Karpas-422 (cell line): ENCODE measurements around the gene NPPC. TPM values are rescaled to one million over a fixed set of nuclear protein-coding genes. Genes with fewer than 3 reads are reported as not detected.

Source experiments
- DNase-seq: peaks from one replicate; pipeline ENCODE4 v3.0.0-alpha.2; 2015
- H2AFZ ChIP-seq: fragments of 200-600 bp; sonication (generic); 2 replicates; pipeline ENCODE4 v1.6.1; 2014; ENCODE audit warnings: antibody characterized with exemption, low read length, mixed read lengths
- H3K27ac ChIP-seq: fragments of 200-600 bp; sonication (generic); 2 replicates; pipeline ENCODE4 v1.5.1; 2014; ENCODE audit warnings: mild to moderate bottlenecking, low read length, moderate library complexity
- H3K27me3 ChIP-seq: fragments of 200-600 bp; sonication (generic); 2 replicates; pipeline ENCODE4 v1.6.1; 2014; ENCODE audit warnings: low read length, mixed read lengths
- H3K36me3 ChIP-seq: fragments of 200-600 bp; sonication (generic); 2 replicates; pipeline ENCODE4 v1.6.1; 2014; ENCODE audit warnings: low read length, mixed read lengths; ENCODE audit not compliant: insufficient read depth
- H3K4me1 ChIP-seq: fragments of 200-600 bp; sonication (generic); 2 replicates; pipeline ENCODE4 v1.6.1; 2014; ENCODE audit warnings: mild to moderate bottlenecking, low read length, mixed read lengths
- H3K4me2 ChIP-seq: fragments of 200-600 bp; sonication (generic); 2 replicates; pipeline ENCODE4 v1.6.1; 2014; ENCODE audit warnings: low read length, low read depth, mild to moderate bottlenecking; ENCODE audit not compliant: poor library complexity, severe bottlenecking
- H3K4me3 ChIP-seq: fragments of 200-600 bp; sonication (generic); 2 replicates; pipeline ENCODE4 v1.5.1; 2014; ENCODE audit warnings: mild to moderate bottlenecking, antibody characterized with exemption, low read length, mixed read lengths
- H3K79me2 ChIP-seq: fragments of 200-600 bp; sonication (generic); 2 replicates; pipeline ENCODE4 v1.6.1; 2014; ENCODE audit warnings: mild to moderate bottlenecking, low read length, mixed read lengths
- H3K9ac ChIP-seq: fragments of 200-600 bp; sonication (generic); 2 replicates; pipeline ENCODE4 v1.6.0; 2014; ENCODE audit warnings: low read length
- H3K9me2 ChIP-seq: fragments of 200-600 bp; sonication (generic), shearing (Covaris generic); replicated peaks from 2 replicates; pipeline ENCODE4 v1.6.0; 2014; ENCODE audit warnings: mild to moderate bottlenecking, low read length, moderate library complexity; ENCODE audit not compliant: insufficient read depth
- H3K9me3 ChIP-seq: fragments of 300-700, 200-600 bp; sonication (generic); 2 replicates; pipeline ENCODE4 v1.6.1; 2014; ENCODE audit warnings: low read length, mixed read lengths
- H4K20me1 ChIP-seq: fragments of 200-600 bp; sonication (generic); 2 replicates; pipeline ENCODE4 v1.6.1; 2014; ENCODE audit warnings: mild to moderate bottlenecking, antibody characterized with exemption, low read length, low read depth; ENCODE audit not compliant: insufficient read depth
- total RNA-seq: library from RNA; depleted of rRNA; stranded (reverse); fragments of >200 nt; shearing (Covaris generic); gene quantifications from 2 replicates; pipeline ENCODE4 v1.2.3, GENCODE V29; 2014; ENCODE audit warnings: low replicate concordance

The NPPC gene
- total RNA-seq, 1 experiment from 2014 or later: not detected

- no peaks in the 10 kb centered on the region for H3K27me3 ChIP-seq
- no peak overlapping the region for H3K27ac ChIP-seq
- no peak overlapping the region for H3K9ac ChIP-seq
- DNase-seq: no peak
- H3K9me3 ChIP-seq: no peaks in the 10 kb centered on the region
- H2AFZ ChIP-seq: no peak overlapping the region
- no peaks in the 10 kb centered on the region for H3K36me3 ChIP-seq
- H3K9me2 ChIP-seq: no peaks in the 10 kb centered on the region
- peaks cover 3% of the 10 kb centered on the region; the same call in 1 of the 2 replicates for H3K4me1 ChIP-seq
- H4K20me1 ChIP-seq: no peaks in the 10 kb centered on the region
- no peak overlapping the region for H3K4me3 ChIP-seq
- no peak overlapping the region for H3K4me2 ChIP-seq
- no peaks in the 10 kb centered on the region for H3K79me2 ChIP-seq
Observed at GRCh38 chr2:231902598-231902997, 23.6 kb downstream of the NPPC start.

- Histone ChIP-seq H3K36me3 (no peaks in the 10 kb centered on the region), H3K9ac (no peak overlapping the region)
- DNase-seq: no peak
Observed at GRCh38 chr2:231900972-231901371, 25.2 kb downstream of the NPPC start.

GRCh38 chr2:231900486-231900942, 25.7 kb downstream of the NPPC start:
- Histone ChIP-seq H3K4me3 (no peak overlapping the region), H3K36me3 (no peaks in the 10 kb centered on the region), H3K27me3 (no peaks in the 10 kb centered on the region), H3K4me1 (peaks cover 3% of the 10 kb centered on the region; the same call in 1 of the 2 replicates), H3K9me3 (no peaks in the 10 kb centered on the region), H3K79me2 (no peaks in the 10 kb centered on the region), H3K27ac (no peak overlapping the region), H4K20me1 (no peaks in the 10 kb centered on the region), H3K9me2 (no peaks in the 10 kb centered on the region), H2AFZ (no peak overlapping the region), H3K4me2 (no peak overlapping the region), H3K9ac (no peak overlapping the region)
- DNase-seq: peak; percentile 80

More at GRCh38 chr2:231900972-231901371, 25.2 kb downstream of the NPPC start:
- Histone ChIP-seq H4K20me1 (no peaks in the 10 kb centered on the region), H3K4me1 (peaks cover 3% of the 10 kb centered on the region; the same call in 1 of the 2 replicates), H3K9me3 (no peaks in the 10 kb centered on the region), H3K79me2 (no peaks in the 10 kb centered on the region), H2AFZ (no peak overlapping the region), H3K4me3 (no peak overlapping the region), H3K9me2 (no peaks in the 10 kb centered on the region), H3K4me2 (no peak overlapping the region), H3K27me3 (no peaks in the 10 kb centered on the region), H3K27ac (no peak overlapping the region)

GRCh38 chr2:231894566-231895380, 31.4 kb downstream of the NPPC start:
- Histone ChIP-seq H3K4me3 (no peak overlapping the region), H3K9me2 (no peaks in the 10 kb centered on the region), H3K9me3 (no peaks in the 10 kb centered on the region), H3K79me2 (no peaks in the 10 kb centered on the region), H2AFZ (no peak overlapping the region; the same call in 1 of the 2 replicates), H3K27ac (no peak overlapping the region), H3K4me2 (no peak overlapping the region), H3K36me3 (no peaks in the 10 kb centered on the region), H3K9ac (no peak overlapping the region), H3K4me1 (no peaks in the 10 kb centered on the region), H4K20me1 (no peaks in the 10 kb centered on the region), H3K27me3 (no peaks in the 10 kb centered on the region)
- no peak for DNase-seq

- Histone ChIP-seq H3K27ac (no peak overlapping the region), H3K27me3 (no peaks in the 10 kb centered on the region)
- no peak for DNase-seq
Observed at GRCh38 chr2:231891514-231891905, 34.7 kb downstream of the NPPC start.

GRCh38 chr2:231890896-231891513, 35.2 kb downstream of the NPPC start:
- no peak overlapping the region for H3K4me2 ChIP-seq
- DNase-seq: no peak
- no peaks in the 10 kb centered on the region; the same call in 1 of the 2 replicates for H3K9me3 ChIP-seq
- no peak overlapping the region for H2AFZ ChIP-seq
- H3K79me2 ChIP-seq: no peaks in the 10 kb centered on the region
- H3K36me3 ChIP-seq: no peaks in the 10 kb centered on the region
- no peaks in the 10 kb centered on the region for H3K4me1 ChIP-seq
- no peak overlapping the region for H3K27ac ChIP-seq
- H4K20me1 ChIP-seq: no peaks in the 10 kb centered on the region
- no peak overlapping the region for H3K9ac ChIP-seq
- H3K27me3 ChIP-seq: no peaks in the 10 kb centered on the region
- no peak overlapping the region for H3K4me3 ChIP-seq
- H3K9me2 ChIP-seq: no peaks in the 10 kb centered on the region

More at GRCh38 chr2:231891514-231891905, 34.7 kb downstream of the NPPC start:
- Histone ChIP-seq H3K9me2 (no peaks in the 10 kb centered on the region), H3K4me1 (no peaks in the 10 kb centered on the region), H3K9ac (no peak overlapping the region), H4K20me1 (no peaks in the 10 kb centered on the region), H2AFZ (no peak overlapping the region), H3K4me3 (no peak overlapping the region), H3K9me3 (no peaks in the 10 kb centered on the region), H3K36me3 (no peaks in the 10 kb centered on the region), H3K4me2 (no peak overlapping the region), H3K79me2 (no peaks in the 10 kb centered on the region)

- no peak overlapping the region for H3K4me3 ChIP-seq
- no peak overlapping the region for H3K9ac ChIP-seq
- H3K9me2 ChIP-seq: no peaks in the 10 kb centered on the region
- no peaks in the 10 kb centered on the region for H4K20me1 ChIP-seq
- no peak overlapping the region for H2AFZ ChIP-seq
- no peak for DNase-seq
- H3K36me3 ChIP-seq: no peaks in the 10 kb centered on the region
- H3K27ac ChIP-seq: no peak overlapping the region
- no peaks in the 10 kb centered on the region for H3K4me1 ChIP-seq
- H3K9me3 ChIP-seq: no peaks in the 10 kb centered on the region; the same call in 1 of the 2 replicates
- no peak overlapping the region for H3K4me2 ChIP-seq
- H3K79me2 ChIP-seq: no peaks in the 10 kb centered on the region
- H3K27me3 ChIP-seq: no peaks in the 10 kb centered on the region
Observed at GRCh38 chr2:231887756-231888155, 38.4 kb downstream of the NPPC start.

GRCh38 chr2:231886071-231886681, 40.0 kb downstream of the NPPC start:
- no peak overlapping the region for H3K4me3 ChIP-seq
- no peak overlapping the region for H3K9ac ChIP-seq
- no peaks in the 10 kb centered on the region for H3K9me2 ChIP-seq
- H2AFZ ChIP-seq: no peak overlapping the region; the same call in 1 of the 2 replicates
- no peaks in the 10 kb centered on the region for H3K4me1 ChIP-seq
- no peaks in the 10 kb centered on the region for H3K27me3 ChIP-seq
- H3K27ac ChIP-seq: no peak overlapping the region
- H4K20me1 ChIP-seq: no peaks in the 10 kb centered on the region
- peak; percentile 60 for DNase-seq
- no peaks in the 10 kb centered on the region for H3K79me2 ChIP-seq
- H3K4me2 ChIP-seq: no peak overlapping the region
- H3K36me3 ChIP-seq: no peaks in the 10 kb centered on the region
- no peaks in the 10 kb centered on the region; the same call in 1 of the 2 replicates for H3K9me3 ChIP-seq
